PC-9 (cell line): Measurements from ENCODE around the gene RPS6KA3. TPM values are rescaled to one million over a fixed set of nuclear protein-coding genes. Genes with fewer than 3 reads are reported as not detected.

Experiments used
- BruUV-seq: library from RNA; stranded (reverse); fragments of 400-500 nt; replicated peaks from 2 replicates; lab custom pipeline; 2021; lab: Mats Ljungman, UMichigan
- CTCF ChIA-PET: fragments of 300-600 bp; sonication (Branson Sonifier 250); formaldehyde crosslinking; loops from one replicate; lab custom pipeline; 2022; ENCODE audit warnings: antibody characterized with exemption; lab: Charles Lee
- POLR2A ChIA-PET: fragments of 300-600 bp; sonication (Branson Sonifier 250); formaldehyde crosslinking; loops from one replicate; lab custom pipeline; 2022; ENCODE audit warnings: antibody characterized with exemption; ENCODE audit not compliant: unreplicated experiment; lab: Charles Lee
- DNase-seq, 2 experiments: peaks; one replicate each; pipeline versions ENCODE4 v3.0.0 to v3.0.0-alpha.2; 2015 to 2022; ENCODE audit warnings: mixed read lengths in 1 of 2
- H2AFZ ChIP-seq: fragments of 200-600 bp; sonication (generic); 2 replicates; pipeline ENCODE4 v1.8.1; 2017; ENCODE audit warnings: antibody characterized with exemption
- H3F3A ChIP-seq: fragments of 200-600 bp; sonication (generic); 2 replicates; pipeline ENCODE4 v1.8.1; 2017; ENCODE audit warnings: antibody characterized with exemption, mild to moderate bottlenecking, low read depth; ENCODE audit not compliant: insufficient read depth
- H3K27ac ChIP-seq: fragments of 200-600 bp; sonication (generic); 2 replicates; pipeline ENCODE4 v1.6.1; 2016; ENCODE audit warnings: mixed run types
- H3K27me3 ChIP-seq: fragments of 200-600 bp; sonication (generic); 2 replicates; pipeline ENCODE4 v1.6.1; 2016; ENCODE audit warnings: low read depth, mixed run types; ENCODE audit not compliant: insufficient read depth
- H3K36me3 ChIP-seq: fragments of 200-600 bp; sonication (generic); 2 replicates; pipeline ENCODE4 v1.6.1; 2016; ENCODE audit warnings: low read depth, mixed run types
- H3K4me1 ChIP-seq: fragments of 200-600 bp; sonication (generic); replicated peaks from 2 replicates; pipeline ENCODE4 v1.6.1; 2016; ENCODE audit warnings: mixed run types; ENCODE audit not compliant: insufficient read depth
- H3K4me2 ChIP-seq: fragments of 200-600 bp; sonication (generic); 2 replicates; pipeline ENCODE4 v1.6.1; 2017; ENCODE audit warnings: mixed run types
- H3K4me3 ChIP-seq: fragments of 200-600 bp; sonication (generic); 2 replicates; pipeline ENCODE4 v1.6.1; 2016; ENCODE audit warnings: mixed run types
- H3K79me2 ChIP-seq: fragments of 200-600 bp; sonication (generic); 2 replicates; pipeline ENCODE4 v1.6.1; 2017; ENCODE audit warnings: low read depth, mixed run types
- H3K9me2 ChIP-seq: fragments of 200-600 bp; sonication (generic); 2 replicates; pipeline ENCODE4 v1.8.1; 2017; ENCODE audit warnings: mild to moderate bottlenecking; ENCODE audit not compliant: insufficient read depth
- H3K9me3 ChIP-seq: fragments of 200-600 bp; sonication (generic); 2 replicates; pipeline ENCODE4 v1.8.1; 2016; ENCODE audit warnings: low read depth; ENCODE audit not compliant: insufficient read depth
- H4K20me1 ChIP-seq: fragments of 200-600 bp; sonication (generic); 2 replicates; pipeline ENCODE4 v1.8.1; 2017; ENCODE audit not compliant: insufficient read depth
- EZH2 ChIP-seq: fragments of 200-600 bp; sonication (generic); IDR thresholded peaks from 2 replicates; pipeline ENCODE4 v1.8.0; 2017; ENCODE audit warnings: antibody characterized with exemption, low read depth
- intact Hi-C: fragments of 100-400 bp; cut with micrococcal nuclease; formaldehyde crosslinking; loops from one replicate; pipeline ENCODE4 v1.10.0; 2022; ENCODE audit not compliant: unreplicated experiment
- total RNA-seq: library from RNA; stranded (reverse); gene quantifications from 2 replicates; pipeline ENCODE4 v1.2.3, GENCODE V29; 2021
- TF ChIP-seq, protein P1 (sequence below): fragments of 200-600 bp; sonication (generic); conservative IDR thresholded peaks from 2 replicates; pipeline ENCODE4 v1.6.1; 2017; ENCODE audit warnings: mixed run types, antibody characterized with exemption, mild to moderate bottlenecking, moderate library complexity

Gene RPS6KA3
- total RNA-seq, 1 experiment from 2014 or later: 51.4 TPM

GRCh38 chrX:20197641-20198210 lies 69.0 kb downstream of the RPS6KA3 start:
- TF ChIP-seq, protein P1, sequence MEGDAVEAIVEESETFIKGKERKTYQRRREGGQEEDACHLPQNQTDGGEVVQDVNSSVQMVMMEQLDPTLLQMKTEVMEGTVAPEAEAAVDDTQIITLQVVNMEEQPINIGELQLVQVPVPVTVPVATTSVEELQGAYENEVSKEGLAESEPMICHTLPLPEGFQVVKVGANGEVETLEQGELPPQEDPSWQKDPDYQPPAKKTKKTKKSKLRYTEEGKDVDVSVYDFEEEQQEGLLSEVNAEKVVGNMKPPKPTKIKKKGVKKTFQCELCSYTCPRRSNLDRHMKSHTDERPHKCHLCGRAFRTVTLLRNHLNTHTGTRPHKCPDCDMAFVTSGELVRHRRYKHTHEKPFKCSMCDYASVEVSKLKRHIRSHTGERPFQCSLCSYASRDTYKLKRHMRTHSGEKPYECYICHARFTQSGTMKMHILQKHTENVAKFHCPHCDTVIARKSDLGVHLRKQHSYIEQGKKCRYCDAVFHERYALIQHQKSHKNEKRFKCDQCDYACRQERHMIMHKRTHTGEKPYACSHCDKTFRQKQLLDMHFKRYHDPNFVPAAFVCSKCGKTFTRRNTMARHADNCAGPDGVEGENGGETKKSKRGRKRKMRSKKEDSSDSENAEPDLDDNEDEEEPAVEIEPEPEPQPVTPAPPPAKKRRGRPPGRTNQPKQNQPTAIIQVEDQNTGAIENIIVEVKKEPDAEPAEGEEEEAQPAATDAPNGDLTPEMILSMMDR: no peak
- TF ChIP-seq EZH2: no peak
- no peaks in the 10 kb centered on the region for H3K9me2 ChIP-seq
- H3K4me2 ChIP-seq: no peak overlapping the region
- H3K27me3 ChIP-seq: no peaks in the 10 kb centered on the region
- H3K4me1 ChIP-seq: no peaks in the 10 kb centered on the region
- H3K9me3 ChIP-seq: no peaks in the 10 kb centered on the region
- H2AFZ ChIP-seq: no peak overlapping the region
- no peaks in the 10 kb centered on the region for H3K79me2 ChIP-seq
- intact Hi-C loops: no loop called here
- no peak overlapping the region for H3K4me3 ChIP-seq
- no peak overlapping the region for H3K27ac ChIP-seq
- POLR2A ChIA-PET: no interaction called here
- peaks cover 4% of the 10 kb centered on the region; the same call in 1 of the 2 replicates for H3K36me3 ChIP-seq
- CTCF ChIA-PET: no interaction called here
- H3F3A ChIP-seq: no peaks in the 10 kb centered on the region
- DNase-seq: no peak
- no peaks in the 10 kb centered on the region for H4K20me1 ChIP-seq
- no TSS peak for BruUV-seq

- no TSS peak for BruUV-seq
- Histone ChIP-seq H3F3A (no peaks in the 10 kb centered on the region), H3K79me2 (no peaks in the 10 kb centered on the region), H3K27ac (no peak overlapping the region), H3K4me1 (no peaks in the 10 kb centered on the region), H3K4me3 (no peak overlapping the region), H3K36me3 (no peaks in the 10 kb centered on the region), H4K20me1 (no peaks in the 10 kb centered on the region), H3K9me3 (no peaks in the 10 kb centered on the region), H3K4me2 (no peak overlapping the region), H3K9me2 (no peaks in the 10 kb centered on the region), H3K27me3 (no peaks in the 10 kb centered on the region), H2AFZ (no peak overlapping the region)
- DNase-seq: no peak
- POLR2A ChIA-PET: no interaction called here
- TF ChIP-seq, protein P1: no peak
- TF ChIP-seq EZH2: no peak
- intact Hi-C loops: no loop called here
- CTCF ChIA-PET: no interaction called here
These were observed 77.5 kb downstream of the RPS6KA3 start for GRCh38 chrX:20189171-20189570.

- CTCF ChIA-PET: no interaction called here
- Histone ChIP-seq H3F3A (no peaks in the 10 kb centered on the region), H3K4me2 (no peak overlapping the region)
These were observed 84.9 kb downstream of the RPS6KA3 start for GRCh38 chrX:20181598-20182329.

More at GRCh38 chrX:20181598-20182329, 84.9 kb downstream of the RPS6KA3 start:
- POLR2A ChIA-PET: no interaction called here
- BruUV-seq: no TSS peak
- Histone ChIP-seq H3K4me1 (no peaks in the 10 kb centered on the region), H3K79me2 (no peaks in the 10 kb centered on the region), H3K36me3 (no peaks in the 10 kb centered on the region), H4K20me1 (no peaks in the 10 kb centered on the region), H2AFZ (no peak overlapping the region), H3K4me3 (no peak overlapping the region), H3K27me3 (no peaks in the 10 kb centered on the region), H3K9me3 (no peaks in the 10 kb centered on the region), H3K27ac (no peak overlapping the region), H3K9me2 (no peaks in the 10 kb centered on the region)
- no peak for DNase-seq
- no peak for TF ChIP-seq EZH2
- TF ChIP-seq, protein P1: no peak
- intact Hi-C loops: no loop called here
